NCI-H345 treated with DMSO at 0.1 percent for 48 hours (cell line): ENCODE data around the gene RPS15.

ENCODE experiments used
- DNase-seq: peaks from one replicate; lab custom pipeline; 2025; ENCODE audit not compliant: unreplicated experiment; lab: John Stamatoyannopoulos, UW

RPS15 gene

DNA sequence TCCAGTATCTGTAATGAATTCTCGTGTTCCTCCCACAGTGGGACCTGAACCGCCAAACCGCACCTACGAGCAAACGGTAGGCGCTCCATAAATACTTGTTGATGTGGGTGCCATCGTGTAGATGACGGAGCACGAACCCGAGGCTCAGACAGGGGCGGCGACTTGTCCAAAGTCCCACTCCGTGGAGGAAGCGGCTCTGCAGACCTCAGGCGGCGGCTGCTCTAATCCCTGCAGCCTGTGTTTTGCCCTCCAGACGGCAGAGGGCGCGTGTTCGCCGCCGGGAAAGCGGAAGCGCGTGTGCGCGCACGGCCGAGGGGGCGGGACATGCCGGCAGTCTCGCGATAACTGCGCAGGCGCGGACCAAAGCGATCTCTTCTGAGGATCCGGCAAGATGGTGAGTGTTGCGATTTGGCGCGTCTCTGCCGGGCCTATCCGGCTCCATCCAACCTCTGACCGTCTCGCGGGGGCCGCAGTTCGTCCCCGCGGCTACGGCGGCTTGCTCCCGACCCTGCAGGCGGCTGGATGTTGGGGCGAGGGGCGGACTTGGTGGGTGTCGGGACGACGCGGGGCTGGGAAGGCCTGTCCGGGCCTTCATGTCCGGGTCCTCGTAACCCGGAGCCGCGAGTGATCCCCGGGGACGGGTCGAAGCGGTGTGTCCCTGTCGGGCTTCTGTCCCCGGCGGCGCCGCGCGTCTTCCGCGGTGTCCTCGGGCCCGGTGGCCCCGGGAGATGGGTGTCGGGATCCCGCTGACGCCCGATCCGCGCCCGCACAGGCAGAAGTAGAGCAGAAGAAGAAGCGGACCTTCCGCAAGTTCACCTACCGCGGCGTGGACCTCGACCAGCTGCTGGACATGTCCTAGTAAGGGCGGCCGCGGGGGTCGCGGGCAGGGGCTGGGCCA is at the start of gene RPS15:
Gene RPS15, plus strand, starts transcription at position 362 of the 898 bp plus-strand sequence. Its CDS starts 30 bp downstream, at position 392.
- DNase-seq: peak; percentile 92

DNA sequence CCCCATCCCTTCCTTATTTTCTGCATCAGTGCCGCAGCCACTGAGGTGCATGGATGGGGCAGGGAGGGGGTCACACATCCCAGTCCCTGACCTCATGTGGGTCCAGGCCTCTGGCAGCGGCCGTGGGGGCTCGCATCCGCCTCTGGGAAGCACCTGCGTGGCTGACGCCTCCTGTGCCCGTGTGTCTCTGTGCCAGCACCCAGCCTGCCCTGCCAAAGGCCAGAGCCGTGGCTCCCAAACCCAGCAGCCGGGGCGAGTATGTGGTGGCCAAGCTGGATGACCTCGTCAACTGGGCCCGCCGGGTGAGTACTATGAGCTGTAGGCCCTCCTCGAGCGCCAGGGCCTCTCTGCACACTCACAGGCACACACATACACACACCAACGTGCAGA is 49.6 kb upstream of the RPS15 start:
- no peak for DNase-seq

DNA sequence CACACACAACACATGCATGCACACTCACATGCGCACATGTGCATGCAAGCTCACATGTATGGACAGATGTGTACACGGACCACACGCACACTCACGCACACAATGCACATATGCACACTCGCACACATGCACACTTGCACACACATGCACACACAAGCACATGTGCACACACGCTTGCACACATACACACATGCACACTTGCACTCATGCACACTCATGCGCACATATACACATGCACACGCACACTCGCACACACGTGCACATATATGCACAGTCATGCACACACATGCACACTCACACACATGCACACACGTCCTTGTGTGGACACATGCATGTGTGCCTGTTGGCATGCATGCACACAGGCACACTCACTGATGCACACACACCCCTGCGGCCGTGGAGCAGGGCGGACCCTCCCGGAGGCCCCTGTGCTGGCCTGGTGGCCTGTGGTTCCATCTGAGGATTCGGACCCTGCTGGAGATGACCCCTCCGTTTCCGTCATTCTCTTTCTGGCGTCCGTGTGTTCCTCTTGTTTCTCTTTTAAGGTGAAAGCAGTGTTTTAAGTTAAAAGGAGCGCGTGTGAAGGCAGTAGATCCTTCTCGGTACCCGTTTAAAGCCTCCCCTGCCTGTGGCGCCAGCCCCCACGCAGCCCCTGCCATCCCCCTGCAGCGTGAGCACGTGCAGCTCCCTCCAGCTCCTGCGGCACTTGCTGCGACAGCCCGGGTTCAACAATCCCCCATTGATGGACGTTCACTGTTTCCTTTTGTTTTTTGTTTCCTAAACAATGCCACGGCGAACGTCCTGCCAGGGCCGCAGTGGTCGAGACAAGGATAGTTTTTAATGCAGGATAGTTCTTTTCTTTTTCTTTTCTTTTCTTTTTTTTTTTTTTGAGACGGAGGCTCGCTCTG is 48.9 kb upstream of the RPS15 start:
- no peak for DNase-seq

DNA sequence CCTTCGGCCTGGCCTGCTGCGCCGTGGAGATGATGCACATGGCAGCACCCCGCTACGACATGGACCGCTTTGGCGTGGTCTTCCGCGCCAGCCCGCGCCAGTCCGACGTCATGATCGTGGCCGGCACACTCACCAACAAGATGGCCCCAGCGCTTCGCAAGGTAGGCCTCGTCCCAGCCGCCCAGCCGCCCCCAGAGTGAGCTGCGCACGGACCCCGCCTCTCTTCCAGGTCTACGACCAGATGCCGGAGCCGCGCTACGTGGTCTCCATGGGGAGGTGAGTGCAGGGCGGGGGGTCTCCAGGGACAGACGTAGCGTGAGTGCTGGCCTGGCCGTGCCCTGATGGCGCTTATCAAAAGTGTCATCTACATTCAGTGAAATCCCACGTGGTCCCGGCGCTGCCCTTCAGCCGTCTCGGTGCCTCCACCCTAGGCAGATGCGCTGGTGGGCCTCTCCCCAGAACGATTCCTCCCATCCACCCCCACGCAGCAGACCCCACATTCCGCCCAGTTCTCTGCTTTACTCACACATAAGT is 47.2 kb upstream of the RPS15 start:
- DNase-seq: no peak

DNA sequence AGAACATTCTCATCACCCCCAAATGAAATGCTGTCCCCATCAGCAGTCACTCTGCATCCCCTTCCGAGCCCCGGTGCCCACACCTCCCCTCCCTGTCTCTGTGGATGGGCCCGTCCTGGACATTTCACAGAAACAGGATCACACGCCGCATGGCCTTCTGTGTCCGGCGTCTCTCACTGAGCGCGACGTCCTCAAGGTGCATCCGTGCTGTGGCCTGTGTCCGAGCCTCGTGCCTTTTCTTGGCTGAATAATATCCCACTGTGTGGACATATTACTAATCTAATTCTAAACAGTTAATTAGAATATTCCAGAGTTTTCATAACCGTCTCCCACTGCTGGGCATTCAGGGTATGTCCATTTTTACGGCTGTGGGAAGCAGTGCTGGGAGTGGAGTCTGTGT is 45.8 kb upstream of the RPS15 start:
- no peak for DNase-seq

DNA sequence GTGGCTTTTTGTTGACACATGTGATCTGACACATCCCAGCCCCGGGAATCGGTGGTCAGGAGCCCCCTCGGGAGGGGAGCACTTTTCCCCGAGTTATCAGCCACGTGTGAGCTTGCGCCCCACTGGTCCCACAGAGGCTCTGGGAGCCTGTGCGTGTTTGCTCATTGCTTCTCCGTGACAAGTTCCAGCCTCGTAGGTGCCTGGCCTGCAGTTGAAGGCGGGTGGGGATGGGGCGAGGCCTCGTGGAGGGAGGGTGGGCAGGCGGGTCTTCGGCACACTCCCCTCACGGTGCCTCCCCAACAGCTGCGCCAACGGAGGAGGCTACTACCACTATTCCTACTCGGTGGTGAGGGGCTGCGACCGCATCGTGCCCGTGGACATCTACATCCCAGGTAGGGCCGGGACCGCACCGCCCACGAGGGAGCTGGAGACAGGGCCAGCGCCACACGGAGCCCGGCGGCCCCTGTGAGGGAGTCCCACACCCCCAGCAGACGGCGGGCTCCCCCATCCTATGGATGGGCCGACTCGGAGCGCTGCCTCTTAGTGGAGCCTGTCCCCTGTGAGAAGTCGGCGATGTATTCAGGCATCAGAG is 45.2 kb upstream of the RPS15 start:
- DNase-seq: no peak

DNA sequence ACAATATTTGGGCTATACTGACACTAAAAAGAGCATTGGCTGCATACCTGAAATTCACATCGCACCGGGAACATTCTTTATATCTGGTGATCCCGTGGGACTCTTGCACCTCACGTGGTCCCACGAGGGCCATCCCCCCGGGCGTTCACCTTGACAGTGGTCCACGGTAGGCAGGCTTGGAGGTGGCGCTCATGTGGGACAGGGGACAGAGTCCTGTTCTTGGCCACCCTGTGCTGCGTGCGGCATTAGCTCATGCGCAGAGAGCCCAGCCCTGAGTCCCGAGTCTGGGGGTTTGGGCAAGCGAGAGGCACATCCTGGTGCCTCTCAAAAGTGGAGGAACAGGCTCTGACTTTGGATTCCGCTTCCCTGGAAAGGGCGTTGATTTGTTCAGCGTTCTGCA is 44.4 kb upstream of the RPS15 start:
- DNase-seq: no peak

DNA sequence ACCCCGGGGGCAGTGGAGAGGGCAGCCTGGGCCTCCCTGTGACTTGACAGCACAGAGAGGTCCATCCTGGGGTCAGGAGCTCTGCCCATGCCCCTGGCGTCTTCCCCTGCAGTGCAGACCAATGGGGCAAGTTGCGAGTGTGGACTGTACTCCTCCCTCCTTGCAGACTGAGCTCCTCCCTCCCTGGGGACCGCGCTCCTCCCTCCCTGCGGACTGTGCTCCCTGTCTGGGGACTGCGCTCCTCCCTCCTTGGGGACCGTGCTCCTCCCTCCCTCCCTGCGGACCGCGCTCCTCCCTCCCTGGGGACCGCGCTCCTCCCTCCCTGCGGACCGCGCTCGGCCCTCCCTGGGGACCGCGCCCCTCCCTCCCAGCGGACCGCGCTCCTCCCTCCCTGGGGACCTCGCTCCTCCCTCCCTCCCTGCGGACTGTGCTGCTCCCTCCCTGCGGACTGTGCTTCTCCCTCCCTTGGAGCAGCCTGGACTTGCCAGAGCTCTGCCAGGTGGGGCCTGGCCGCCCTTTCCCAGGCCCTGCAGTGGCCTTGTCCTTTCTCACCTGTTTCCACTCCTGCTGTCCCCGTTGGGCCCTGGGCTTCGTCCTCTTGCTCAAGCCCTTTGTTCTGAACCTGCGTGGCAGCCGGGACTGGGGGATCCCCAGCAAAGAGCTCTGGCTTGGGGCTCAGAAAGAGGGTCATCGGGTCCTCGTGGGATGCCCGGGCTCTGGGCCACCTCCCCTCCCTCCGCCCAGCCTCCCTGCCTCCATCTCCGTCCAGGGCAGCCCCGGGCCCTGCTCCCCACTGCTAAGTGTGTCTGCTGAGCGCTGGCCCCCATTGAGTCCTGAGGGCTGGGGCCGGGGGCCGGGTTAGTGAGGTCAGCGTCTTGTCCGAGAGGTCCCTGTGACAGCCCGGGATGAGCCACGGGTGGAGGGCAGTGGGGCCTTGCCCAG is 43.7 kb upstream of the RPS15 start:
- DNase-seq: no peak

DNA sequence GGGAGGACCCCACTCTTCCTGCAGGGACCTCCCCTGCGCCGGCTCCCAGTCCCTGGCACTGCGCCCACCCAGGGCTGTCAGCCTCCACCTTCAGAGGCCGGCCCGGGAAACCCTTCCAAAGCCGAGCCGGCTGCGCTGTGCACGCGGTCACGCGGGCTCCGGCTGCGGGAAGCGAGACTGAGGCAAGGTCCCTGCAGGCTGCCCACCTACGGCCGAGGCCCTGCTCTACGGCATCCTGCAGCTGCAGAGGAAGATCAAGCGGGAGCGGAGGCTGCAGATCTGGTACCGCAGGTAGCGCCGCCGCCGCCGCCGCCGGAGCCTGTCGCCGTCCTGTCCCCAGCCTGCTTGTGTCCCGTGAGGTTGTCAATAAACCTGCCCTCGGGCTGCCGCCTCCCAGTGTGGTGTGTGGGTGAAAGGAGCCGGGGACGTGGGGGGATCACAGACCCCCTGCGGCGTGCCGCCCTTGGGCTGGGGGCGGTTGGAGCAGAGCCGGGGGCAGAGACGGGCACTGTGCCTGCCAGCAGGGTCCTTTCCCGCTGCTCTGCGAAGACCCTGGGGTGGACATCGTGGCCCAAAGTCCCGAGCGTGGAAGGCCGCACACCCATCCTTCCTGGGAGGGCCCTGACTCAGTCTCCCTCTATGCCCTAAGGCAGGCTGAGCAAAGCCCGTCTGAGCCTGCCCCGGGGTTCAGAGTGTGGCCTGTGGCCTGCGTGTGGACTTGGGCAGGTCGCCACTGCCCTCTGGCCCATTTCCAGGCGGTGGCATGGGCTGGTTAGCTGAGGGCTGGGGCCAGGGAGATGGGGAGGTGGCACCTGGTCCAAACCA is 42.8 kb upstream of the RPS15 start:
- DNase-seq: no peak

DNA sequence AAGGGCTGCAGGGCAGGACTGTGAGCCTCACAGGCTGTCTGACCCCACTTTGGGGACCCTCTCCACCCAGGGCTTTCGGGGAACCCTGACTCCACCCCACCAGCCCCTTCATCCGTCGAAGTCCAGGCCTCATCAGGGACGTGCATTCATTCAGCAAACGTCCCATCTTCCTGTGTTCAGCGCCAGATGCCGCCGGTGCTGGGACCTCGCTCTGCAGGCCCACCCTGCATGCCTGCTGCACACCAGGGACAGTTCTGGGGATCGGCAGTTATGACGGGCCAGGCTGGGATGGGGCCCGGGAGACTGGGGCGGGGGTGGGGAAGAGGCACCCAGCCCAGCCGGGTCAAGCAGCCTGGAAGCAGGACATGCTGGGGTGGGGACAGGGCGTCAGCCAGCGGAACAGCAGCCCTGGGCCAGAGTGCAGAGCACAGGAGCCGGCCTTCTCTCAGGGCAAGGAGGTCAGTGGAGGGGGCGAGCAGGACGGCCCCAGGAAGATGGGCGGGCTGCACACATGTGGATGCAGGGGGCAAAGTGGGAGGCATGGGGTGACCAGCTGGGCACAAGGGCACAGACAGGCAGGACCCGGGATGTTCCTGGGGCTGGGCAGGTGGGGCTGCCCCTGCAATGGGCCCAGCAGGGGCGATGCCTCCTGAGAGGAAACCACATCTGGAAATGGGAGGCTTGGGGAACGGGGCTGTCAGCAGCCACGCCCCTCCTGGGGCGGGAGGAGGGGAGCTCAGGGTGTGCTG is 42.0 kb upstream of the RPS15 start:
- DNase-seq: no peak

DNA sequence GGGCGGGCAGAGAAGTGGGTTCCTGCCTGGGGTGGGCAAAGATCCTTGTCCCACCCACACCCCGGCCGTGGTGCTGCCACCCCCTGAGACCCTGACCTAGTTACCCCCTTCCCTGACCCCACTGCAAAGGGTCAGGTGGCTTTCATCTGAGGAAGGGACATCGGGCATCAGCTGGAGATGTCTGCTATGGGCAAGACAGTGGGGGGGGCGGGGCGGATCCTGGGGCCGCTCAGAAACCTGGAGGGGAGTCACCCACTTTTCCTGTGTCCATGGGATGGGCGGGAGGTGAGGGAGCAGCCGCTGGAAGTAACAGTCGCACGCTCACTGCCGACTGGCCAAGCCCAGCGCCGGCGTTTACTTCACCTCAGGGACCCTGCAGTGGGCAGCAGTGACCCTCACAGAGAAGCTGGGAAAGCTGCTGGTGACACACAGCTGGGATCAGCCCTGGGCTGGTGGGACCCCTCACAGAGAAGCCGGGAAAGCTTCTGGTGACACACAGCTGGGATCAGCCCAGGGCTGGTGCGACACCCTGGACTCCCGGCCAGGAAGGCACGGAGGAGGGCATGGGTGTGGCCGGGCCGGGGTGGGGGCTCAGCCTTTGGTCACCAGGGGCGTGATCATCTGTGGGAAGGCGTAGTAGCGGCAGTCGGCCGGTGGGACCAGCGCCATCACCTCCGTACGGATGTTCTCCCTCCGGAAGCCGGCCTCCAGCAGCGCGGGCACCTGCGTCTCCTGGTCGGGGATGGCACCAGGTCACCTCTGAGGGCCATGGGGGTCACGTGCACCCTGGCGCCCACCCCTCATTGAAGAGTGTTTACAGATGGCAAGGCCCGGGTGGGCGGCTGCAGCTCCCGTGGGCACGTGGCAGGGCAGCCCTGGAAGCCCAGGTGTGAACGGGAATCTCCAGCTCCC is 41.2 kb upstream of the RPS15 start:
- no peak for DNase-seq

DNA sequence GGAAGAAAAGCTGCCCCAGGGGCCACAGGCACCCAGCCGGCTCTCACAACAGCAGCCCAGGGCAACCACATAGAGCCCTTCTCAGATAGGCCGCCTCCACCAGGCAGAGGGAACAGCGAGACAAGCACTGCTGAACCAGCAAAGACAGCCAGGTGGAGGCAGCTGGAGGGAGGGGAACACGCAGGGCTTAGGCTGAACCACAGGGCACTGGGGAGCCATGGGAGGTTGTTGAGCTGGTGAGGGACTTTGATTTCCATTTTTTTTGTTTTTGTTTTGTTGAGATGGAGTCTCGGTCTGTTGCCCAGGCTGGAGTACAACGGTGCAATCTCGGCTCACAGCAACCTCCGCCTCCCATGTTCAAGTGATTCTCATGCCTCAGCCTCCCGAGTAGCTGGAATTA is 40.4 kb upstream of the RPS15 start:
- DNase-seq: no peak

DNA sequence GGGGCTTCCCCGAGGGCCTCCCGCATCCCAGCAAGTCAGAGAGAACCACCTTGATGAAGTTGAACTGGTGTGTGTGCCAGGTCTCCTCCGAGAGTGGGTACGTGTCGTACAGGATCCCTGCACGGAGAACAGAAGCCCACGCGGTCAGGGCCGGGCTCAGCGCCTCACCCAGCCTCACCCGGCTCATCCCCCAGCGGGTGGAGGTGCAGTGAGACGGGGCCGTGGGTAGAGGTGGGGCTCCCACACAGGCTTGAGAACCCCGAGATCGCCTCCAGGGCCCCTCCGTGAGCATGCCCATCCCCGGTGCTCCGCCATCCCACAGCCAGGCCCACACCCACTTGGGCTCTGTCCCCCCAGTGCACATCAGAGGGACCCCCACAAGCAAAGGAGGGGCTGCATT is 39.1 kb upstream of the RPS15 start:
- DNase-seq: no peak

DNA sequence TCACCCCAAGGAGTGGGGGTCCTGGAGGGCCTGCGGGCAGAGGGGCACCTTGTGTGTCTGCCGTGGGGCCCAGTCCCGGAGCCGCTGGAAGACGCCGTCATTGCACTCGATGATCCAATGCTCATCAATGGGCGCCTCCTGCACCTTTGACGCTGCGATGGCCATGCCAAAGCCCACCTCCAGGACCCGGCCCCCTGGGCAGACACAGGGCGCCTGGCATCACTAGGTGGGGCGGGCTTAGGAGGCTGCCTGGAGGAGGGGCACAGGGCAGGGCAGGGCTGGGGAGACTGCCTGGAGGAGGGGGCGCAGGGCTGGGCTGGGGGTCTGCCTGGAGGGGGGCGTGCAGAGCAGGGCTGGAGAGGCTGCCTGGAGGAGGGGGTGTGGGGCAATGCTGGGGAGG is 38.5 kb upstream of the RPS15 start:
- DNase-seq: no peak

DNA sequence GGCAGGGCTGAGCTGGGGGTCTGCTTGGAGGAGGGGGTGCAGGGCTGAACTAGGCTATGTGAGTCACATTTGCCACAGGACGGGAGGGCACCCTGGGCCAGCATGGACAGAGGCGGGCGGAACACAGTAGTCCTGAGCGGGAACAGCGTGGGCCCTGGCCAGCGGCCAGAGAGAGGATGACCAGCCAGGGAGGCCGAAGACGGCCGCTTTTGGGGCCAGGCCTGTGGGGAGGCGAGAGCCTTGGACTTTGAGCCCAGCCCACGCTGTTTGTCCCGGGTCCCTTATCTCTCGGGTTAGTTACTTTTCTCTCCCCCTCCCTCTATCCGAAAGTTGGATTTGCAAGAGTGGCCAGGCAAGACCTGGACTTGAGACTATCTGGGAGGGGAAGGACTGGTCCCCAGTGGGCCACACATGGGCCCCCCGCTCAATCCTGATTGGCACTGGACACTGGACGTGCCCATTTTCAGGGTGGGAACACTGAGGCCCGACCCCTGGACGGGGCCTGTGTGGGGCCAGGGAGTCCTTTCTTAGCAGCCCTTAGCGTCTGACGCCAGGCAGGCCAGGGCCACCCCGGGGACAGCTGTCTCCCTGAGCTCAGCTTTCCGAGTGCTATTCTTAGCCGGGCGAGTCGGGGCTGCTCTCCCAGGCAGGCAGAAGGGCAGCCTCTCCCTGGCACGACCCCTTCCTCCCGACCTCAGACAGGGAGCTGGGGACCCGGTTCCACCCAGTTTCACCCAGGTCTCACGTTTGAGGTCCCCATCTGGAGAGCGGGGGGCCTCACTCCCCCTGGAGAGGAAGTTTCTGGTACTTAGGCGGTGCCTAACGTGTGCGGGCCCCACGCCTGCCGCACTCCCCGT is 37.7 kb upstream of the RPS15 start:
- no peak for DNase-seq

DNA sequence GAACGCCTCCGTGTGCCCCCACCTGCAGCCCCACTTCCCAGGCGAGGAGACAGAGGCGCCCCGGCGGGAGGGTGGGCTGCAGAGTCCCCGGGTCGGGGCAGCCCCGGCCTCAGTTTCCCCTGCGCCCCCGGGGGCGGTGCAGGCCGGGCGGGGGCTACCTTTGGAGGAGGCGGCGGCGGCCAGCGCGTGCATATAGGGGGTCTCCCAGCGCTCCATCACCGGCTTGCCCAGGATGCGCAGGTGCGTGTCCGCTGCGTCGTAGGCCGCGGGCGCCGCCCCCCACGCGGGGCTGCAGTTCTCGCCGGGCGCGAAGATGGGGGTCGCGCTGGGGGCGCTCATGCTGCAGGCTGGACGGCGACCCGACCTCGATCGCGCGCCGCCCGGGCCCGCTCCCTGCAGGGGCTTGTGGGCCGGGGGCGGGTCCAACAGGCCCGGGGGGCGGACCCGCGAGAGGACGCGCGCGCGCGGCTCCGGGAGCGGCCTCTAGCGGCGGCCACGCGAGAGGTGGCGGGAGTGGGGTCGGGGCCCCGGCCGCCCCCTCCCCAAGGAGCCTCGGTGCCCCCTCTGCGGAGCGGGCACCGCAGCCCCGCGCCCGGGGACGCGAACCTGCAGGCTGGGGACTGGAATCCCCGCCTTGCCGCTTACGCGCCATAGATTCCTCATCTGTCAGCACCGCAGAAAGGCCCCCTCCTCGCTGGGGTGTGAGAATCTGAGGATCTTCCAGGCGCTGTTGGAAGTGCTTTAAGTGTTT is 36.9 kb upstream of the RPS15 start, which contains the start of gene GAMT:
Gene GAMT, minus strand, starts transcription at position 405 of the 751 bp plus-strand sequence. Its CDS starts 66 bp downstream, at position 339.
- DNase-seq: no peak
